ENCODE measurements around the gene NACC2.

The NACC2 gene

DNA sequence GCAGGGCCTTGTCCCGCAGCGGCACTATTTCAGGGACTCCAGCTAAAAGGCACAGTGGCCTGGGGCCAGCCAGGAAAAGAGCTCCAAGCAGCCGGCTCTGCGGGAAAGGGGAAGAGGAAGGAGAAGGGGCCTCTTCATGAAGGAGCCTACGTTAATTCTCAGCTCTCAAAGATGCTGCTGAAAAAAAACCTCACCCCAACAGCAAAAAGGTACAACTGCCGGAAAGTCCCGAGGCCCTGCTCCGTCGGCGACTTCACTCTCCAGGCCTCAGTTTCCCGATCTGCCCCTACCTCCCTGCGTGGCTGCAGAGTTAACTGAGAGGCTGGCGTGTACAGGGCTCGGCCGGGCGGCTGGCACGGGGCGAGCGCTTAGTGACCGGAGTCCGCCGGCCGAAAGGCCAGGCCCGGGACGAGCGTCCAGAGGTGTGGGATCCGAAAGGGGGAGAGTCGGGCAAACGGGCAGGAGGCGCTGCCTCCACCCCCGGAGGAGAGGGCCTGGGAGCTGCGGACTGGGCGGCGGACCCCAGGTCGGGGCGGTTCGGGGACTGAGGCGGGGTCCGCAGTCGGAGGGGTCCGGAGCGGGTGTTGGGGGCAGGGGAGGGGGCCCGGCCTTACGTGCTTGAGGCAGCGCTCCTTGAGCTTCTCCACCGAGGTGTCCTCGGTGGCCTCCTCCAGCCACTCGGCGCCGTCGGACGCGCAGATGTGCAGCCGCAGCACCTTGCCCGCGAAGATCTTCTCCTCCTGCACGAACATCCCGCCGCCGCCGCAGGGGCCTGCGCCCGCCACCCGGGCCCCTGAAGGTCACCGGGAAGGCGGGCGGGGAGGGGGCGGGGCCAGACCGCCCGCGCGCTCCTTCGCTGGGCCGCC, 134.4 kb downstream of the NACC2 start:
- no peaks in the 10 kb centered on the region for H3K9me3 Mint-ChIP-seq
- peaks cover 25% of the 10 kb centered on the region for H3K27me3 Mint-ChIP-seq
- no peak for ATAC-seq
- peak overlapping the region; percentile 94 for H3K4me3 Mint-ChIP-seq
- peak overlapping the region; percentile 81 for H3K27ac Mint-ChIP-seq
- peaks cover 54% of the 10 kb centered on the region for H3K4me1 Mint-ChIP-seq
- H3K36me3 Mint-ChIP-seq, result no peaks in the 10 kb centered on the region

GRCh38 chr9:135959814-135960213, 135.3 kb downstream of the NACC2 start:
- no peak for ATAC-seq
- H3K27me3 Mint-ChIP-seq, result peaks cover 18% of the 10 kb centered on the region
- H3K4me3 Mint-ChIP-seq, result peak overlapping the region; percentile 94
- no peaks in the 10 kb centered on the region for H3K9me3 Mint-ChIP-seq
- peaks cover 54% of the 10 kb centered on the region for H3K4me1 Mint-ChIP-seq
- peak overlapping the region; percentile 81 for H3K27ac Mint-ChIP-seq
- H3K36me3 Mint-ChIP-seq, result peaks cover 4% of the 10 kb centered on the region

DNA sequence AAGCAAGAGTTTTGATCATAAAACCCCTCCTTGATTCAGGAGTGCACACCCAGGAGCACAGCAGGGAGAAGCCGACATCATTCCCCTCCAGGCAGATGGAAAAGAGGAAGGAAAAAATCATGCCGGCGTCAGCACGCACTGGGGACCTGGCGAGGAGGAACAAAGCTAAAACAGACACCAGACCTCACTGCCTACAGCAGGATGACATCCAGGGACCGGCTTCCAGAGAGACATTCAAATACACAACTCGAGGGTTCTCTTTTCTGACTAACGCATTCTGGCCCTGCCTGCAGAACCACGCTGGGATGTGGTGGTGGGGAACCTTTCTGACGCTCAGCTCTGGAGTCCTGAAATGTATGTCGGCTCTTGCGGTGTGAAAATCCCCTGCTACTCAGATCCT, 136.6 kb downstream of the NACC2 start:
- H3K4me3 Mint-ChIP-seq, result no peak overlapping the region
- H3K4me1 Mint-ChIP-seq, result peaks cover 54% of the 10 kb centered on the region
- ATAC-seq, result no peak
- no peaks in the 10 kb centered on the region for H3K9me3 Mint-ChIP-seq
- peaks cover 11% of the 10 kb centered on the region for H3K36me3 Mint-ChIP-seq
- H3K27ac Mint-ChIP-seq, result no peak overlapping the region
- H3K27me3 Mint-ChIP-seq, result peaks cover 11% of the 10 kb centered on the region

DNA sequence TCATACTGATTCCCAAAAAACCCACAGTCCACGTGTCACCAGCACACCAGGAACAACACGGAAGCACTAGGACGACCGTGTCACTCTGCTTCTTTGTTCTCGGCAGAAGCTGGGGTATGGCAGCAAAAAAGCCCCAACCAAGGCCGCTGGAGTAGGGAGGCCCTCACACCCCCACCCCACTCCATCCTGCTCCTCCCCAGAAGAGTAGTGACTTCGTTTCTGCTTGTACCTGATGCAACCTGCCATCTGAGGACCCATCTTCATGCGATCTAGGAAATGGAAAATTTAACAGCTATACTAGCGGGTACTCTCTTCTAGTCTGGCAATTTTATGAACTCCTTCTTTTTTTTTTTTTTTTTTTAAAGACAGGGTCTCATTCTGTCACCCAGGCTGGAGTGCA, 137.7 kb downstream of the NACC2 start:
- peaks cover under 1% of the 10 kb centered on the region for H3K27me3 Mint-ChIP-seq
- H3K4me1 Mint-ChIP-seq, result peaks cover 48% of the 10 kb centered on the region
- no peak overlapping the region for H3K27ac Mint-ChIP-seq
- peaks cover 17% of the 10 kb centered on the region for H3K36me3 Mint-ChIP-seq
- no peak for ATAC-seq
- no peak overlapping the region for H3K4me3 Mint-ChIP-seq
- no peaks in the 10 kb centered on the region for H3K9me3 Mint-ChIP-seq

- no peaks in the 10 kb centered on the region for H3K9me3 Mint-ChIP-seq
- peaks cover 41% of the 10 kb centered on the region for H3K4me1 Mint-ChIP-seq
- no peak overlapping the region for H3K27ac Mint-ChIP-seq
- ATAC-seq, result no peak
- H3K36me3 Mint-ChIP-seq, result peaks cover 17% of the 10 kb centered on the region
- H3K4me3 Mint-ChIP-seq, result no peak overlapping the region
- no peaks in the 10 kb centered on the region for H3K27me3 Mint-ChIP-seq
These were observed 138.3 kb downstream of the NACC2 start for GRCh38 chr9:135956802-135957174.
